Stimulated activated CD4-positive, alpha-beta T cell treated with anti-CD3 and anti-CD28 coated beads, Interleukin-4, amount 100 ng/mL, for 24 hours (primary cell): ENCODE results near the gene NTN1.

Source experiments
- DNase-seq: peaks from one replicate; pipeline ENCODE4 v3.0.0-alpha.2; 2020

Gene NTN1

DNA sequence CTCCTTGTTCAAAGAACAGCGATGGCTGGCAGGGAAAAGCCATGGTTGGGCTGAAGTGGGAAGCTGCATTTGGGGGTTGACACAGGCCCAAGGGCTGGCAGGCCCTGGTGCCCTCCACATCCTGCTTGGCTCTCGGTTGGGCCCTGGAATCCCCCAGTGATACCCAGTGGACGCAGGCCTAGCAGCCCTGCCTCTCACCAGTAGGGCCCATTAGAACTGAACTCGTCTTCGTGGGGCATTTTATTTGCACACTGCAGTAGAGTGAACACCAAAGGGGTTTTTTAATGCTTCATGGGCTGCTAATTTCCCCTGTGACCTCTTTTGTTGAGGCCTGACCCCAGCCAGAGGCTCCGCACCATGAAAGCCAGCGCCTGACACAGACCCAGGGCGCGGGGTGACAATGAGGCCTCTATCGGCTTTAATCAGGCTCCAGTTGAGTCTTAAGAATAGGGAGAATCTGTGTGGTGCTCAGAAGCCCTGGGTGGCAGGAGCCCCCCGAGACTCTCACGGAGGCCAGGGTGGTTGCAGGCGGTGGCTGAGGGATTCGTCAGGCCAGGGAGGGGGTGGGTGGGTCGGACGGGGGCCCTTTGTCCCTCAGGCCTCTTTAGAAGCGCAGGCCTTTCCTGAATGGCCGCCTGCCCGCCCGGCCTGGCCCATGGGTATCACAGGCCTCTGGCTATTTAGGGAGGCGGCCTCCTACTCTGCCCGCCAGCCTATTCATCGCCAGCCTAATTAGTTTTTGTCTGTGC is 199.3 kb downstream of the NTN1 start:
- no peak for DNase-seq

DNA sequence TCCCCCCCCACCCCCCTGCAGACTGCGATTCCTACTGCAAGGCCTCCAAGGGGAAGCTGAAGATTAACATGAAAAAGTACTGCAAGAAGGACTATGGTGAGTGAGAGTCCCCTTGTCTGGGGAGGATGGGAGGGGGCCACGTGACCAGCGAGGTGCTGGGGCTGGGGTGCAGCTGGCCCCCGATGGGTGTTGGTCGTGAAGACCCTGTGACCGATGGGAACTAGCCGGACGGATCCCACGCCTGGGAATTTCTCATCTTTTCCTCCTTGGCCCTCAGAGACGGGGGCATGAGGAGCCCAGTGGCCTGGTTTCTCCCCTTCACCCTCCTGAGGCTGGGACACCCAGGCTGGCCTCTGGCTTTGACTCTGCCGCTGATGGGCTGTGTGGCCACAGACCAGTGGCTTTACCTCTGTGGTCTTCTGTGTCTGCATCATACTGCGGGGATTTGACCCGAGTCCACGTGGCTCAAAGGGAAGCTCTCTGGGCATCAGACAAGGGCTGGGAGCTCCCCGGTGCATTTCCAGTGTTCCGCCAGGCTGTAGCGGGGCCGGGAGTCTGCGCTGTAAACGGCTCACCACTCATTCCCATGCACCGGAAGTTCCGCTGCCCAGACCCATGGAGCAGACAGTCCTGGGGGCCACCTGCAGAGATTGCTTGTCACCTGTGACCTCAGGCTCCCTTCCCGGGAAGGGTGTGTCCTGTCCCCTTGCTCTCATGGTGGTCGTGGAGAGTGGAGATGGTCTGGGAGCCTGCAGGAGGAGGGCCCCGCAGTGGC is 200.0 kb downstream of the NTN1 start:
- DNase-seq, result no peak

DNA sequence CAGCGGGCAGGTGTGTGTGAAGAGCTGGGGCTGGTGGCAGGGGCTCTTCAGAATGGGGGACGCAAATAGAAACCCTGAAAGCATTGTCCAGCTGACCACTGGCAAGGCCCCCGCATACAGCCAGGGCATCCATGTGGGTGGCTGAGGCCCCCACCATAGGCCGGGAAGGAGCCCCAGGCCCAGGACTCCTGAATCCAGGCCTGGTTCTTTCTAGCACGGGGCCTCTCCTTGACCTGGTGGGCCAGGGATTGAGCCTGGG is 200.5 kb downstream of the NTN1 start:
- DNase-seq, result no peak

DNA sequence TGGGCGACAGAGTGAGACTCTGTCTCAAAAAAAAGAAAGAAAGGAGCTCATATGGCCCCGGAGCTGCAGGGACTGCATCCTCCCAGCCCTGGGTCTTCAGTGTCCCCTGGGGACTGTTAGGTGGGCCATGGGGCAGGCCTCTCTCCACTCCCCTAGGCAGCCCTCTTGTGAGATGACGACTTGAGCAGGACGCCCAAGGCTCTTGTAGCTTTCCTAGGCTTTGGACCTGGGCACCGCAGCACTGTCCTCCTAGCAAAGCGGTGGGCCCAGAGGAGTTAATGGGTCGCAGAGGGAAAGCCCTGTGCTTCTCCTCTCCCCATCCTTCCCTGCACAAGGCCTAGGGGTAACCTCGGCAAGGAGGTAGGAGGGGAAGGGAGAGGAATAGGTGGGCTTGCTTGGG is 202.2 kb downstream of the NTN1 start:
- DNase-seq, result no peak

DNA sequence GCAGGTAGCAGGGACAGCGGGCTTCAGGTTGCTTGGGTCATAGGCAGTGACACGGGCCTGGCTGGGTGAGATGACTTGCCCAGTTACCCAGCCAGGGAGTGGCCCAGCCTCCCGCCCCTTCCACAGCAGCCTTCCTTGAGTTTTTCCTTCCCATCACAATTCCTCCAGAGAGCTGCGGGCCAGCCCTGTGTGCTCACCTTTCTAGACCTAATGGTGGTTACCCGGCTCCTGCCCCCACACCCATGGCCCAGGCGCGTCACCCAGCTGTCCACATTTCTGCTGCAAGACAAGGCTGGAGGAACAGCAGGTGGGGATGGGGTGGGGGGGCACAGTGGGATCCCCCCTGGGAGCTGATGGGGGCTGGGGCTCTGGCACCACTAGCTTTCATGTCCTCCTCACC is 203.2 kb downstream of the NTN1 start:
- no peak for DNase-seq

DNA sequence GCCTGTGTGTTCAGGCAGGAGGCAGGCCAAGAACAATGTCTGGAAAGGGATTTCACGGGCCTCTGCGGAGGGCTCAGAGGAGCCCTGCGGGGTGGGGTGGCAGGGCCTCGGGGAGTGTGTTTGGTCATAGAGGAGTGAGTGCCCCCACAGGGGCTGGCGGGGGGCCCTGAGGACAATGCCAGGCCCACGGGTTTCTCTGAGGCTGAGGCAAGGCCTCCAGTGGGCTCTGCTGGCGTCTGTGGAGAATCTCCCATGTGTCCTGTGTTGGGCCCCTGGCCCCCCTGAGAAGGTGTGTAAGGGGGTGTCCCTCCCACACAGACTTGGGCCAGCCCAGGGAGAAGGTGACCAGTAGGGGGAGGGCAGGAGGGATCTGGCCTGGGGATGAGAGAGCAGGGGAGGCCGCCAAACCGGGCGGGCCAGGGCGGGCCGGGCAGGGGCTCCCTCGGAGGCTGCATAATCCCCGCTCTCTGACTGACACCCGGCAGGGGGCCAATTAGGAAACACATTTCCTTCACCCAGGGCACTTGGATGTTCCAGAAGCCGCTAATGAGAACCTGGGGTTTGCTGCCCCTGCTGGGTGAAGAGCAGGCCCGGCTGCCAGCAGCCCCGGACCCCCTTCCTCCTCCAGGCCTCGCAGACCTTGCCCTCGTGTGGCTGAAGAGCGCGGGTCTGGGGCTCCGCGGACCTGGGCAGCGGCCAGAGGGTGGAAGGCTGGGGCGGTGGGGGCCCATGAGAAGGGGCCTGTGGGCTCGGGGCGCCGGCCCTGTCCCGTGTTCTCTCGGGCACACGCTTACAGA is 204.2 kb downstream of the NTN1 start:
- no peak for DNase-seq

DNA sequence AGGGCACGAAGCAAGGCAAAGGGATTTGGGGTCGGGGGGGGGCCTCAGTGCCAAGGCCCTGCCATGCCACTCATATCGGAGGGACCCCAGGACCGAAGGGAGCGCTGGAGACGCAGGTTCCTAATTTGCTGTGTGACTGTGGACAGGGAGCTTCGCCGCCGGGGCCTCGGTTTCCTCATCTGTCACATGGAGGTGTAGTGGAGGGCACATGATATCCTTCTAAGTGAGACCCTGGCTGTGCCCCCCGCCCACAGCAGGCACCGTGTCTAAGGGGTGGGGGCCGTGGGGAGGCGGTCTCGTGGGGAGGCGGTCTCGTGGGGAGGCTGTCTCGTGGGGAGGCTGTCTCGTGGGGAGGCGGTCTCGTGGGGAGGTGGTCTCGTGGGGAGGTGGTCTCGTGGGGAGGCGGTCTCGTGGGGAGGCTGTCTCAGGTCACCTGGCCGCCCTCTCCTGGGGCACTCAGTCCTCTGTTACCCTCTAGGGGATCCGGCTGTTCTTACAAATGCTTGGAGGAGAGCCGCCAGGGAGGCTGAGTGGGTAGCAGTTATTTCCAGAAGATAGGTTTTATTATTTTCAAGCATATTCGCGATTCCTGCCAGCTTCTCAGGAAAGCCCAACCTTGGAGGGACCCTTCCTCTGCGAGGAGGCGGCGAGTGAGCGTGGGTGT is 205.0 kb downstream of the NTN1 start:
- no peak for DNase-seq

DNA sequence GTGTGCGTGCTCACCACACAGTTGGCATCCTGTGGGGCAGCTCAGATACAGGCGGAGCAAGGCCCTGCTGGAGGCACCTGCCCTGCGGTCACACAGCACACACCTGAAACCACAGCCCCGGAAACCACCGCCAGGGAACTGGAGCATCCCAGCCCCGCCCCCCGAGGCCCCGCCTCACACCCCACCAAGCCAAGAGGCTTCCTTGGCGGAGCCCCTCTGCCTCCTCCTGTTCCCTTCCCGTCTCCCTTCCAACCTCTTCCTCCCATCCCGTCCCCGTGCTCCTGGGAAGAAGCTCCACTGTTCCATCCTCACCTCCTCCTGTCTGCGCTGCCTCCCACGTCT is 205.5 kb downstream of the NTN1 start:
- DNase-seq, result no peak

DNA sequence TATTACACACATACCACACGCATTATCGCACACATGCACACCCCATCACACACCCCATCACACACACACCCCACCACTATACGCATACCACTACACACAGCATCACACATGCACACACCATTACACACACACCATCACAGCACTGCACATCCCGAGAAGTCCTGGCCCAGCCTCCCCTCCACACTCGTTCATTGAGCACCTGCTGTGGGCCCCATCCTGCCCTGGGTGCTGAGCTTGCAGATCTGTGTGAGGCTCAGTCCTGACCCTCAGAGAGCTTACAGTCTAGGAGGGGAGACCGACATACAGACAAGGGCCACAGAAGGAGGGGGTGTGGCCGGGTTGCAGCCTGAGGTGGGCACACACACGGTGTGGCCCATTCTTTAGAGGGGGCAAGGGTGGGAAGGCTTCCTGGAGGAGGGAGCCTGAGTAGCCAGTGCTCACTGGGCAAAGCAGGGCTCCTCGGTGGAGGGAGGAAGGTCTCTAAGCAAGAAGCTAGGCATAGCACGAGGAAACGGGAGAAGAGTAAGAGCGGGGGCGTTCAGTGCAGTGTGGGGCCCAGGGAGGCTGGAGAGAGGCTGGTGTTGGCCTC is 206.6 kb downstream of the NTN1 start:
- DNase-seq, result no peak

DNA sequence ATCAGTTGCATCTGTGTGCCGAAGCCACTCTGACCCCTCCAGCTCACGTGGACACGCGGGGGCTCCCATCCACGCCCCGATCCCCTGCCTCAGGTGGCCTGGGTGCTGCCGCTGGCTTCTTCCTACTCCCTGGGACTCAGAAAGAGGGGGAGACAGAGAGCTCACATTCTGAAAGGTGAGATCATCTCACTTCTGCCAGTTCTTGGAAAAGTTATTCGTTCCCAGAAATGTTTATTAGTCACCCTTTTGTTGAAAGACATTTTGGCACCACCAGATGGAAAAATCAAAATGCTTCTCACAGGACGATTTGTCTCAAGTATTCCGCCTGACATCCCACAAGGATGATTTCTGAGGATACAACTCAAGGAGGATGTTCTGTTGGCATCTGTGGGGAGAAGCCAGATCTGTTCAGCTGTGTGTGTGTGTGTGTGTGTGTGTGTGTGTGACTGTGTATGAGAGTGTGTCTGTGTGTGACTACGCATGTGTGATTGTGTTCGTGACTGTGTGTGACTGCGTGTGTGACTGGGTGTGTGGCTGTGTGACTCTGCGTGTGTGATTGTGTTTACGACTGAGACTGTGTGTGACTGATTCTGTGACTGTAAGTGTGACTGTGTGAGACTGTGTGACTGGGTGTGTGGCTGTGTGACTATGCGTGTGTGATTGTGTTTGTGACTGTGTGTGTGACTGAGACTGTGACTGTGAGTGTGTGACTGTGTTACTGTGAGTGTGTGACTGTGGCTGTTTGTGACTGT is 207.3 kb downstream of the NTN1 start:
- no peak for DNase-seq

DNA sequence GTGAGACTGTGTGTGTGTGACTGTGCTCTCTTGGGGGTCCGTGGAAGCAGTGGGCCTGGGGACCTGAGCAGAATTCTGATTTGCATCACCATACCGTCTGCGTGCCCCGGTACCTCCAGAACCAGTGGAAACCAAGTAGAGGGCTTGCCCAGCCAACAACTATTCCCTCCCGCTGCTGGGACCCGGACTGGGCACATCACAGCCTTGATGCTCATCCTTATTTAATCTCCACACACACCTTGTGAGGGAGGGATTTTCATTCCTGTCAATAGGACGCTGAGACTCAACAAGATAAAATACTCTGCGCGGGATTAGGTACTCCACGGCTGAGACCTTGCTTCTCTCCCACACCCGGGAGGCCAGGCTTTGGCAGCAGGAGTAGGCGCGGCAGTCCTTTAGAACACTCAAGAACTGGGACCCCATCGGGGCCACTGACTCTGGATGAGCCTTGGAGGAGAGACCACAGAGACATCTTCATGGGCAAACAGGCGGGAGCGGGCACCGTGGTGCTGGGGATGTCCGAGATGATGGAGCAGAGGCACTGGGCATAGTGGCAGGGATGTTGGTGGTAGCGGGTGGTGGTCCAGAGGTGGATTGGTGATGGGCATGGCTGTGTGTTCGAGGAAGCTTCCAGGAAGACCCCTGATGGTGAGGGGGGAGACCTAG is 208.0 kb downstream of the NTN1 start:
- DNase-seq, result no peak

DNA sequence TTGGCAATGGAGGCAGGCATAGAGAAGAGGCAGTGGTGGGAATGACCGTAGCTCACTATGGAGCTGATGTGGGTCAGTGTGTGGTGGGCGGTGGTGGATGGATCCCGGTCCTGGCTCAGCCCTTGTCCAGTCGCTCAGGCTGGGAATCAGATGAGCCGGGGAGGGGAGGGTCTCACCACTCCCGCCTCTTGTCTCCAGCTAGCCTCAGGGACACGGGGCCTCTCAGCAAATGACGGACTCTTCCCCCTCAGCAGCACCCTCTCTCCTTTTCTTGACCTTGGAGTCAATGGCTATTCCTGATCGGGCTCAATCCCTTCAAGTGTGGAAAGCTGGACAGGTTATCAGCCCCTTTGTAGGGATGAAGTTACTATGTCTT is 208.5 kb downstream of the NTN1 start:
- DNase-seq, result no peak

DNA sequence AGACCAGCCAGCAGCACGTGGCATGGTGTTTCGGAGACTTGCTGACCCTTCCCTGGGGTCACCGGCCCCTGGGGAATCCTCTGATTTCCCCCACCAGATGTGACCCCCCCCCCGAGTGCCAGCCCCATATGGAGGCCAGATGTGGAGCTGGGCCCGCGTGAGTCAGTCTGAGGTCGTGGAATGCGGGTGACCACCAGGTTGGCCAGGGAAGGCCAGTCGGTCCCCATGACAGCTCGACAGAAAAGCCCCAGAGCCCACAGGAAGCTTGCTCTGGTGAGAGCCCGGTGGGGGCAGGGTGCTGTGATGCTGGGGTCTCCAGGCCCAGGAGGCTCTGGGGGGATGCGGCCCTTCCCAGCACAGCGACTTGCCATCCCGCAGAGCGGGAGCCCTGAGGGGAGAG is 209.0 kb downstream of the NTN1 start:
- DNase-seq, result no peak

DNA sequence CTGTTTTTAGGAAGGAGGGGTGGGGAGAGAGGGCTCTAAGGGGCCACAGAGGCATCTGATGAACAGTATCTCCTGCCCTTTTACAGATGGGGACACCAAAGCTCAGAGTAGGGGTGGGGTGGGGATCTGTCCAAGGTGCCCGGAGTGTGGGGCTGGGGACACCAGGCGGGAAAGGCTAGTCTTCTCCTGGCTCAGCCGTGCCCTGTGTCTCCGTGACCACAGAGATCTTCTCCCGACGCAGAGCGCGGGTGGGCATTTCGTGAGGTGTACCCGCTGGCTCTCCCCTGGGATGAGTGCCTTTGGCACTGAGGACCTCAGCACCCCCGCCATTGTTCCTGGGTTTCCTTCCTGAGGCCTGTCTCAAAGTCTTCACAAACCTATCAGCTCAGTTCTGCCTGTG is 209.6 kb downstream of the NTN1 start:
- DNase-seq, result no peak

DNA sequence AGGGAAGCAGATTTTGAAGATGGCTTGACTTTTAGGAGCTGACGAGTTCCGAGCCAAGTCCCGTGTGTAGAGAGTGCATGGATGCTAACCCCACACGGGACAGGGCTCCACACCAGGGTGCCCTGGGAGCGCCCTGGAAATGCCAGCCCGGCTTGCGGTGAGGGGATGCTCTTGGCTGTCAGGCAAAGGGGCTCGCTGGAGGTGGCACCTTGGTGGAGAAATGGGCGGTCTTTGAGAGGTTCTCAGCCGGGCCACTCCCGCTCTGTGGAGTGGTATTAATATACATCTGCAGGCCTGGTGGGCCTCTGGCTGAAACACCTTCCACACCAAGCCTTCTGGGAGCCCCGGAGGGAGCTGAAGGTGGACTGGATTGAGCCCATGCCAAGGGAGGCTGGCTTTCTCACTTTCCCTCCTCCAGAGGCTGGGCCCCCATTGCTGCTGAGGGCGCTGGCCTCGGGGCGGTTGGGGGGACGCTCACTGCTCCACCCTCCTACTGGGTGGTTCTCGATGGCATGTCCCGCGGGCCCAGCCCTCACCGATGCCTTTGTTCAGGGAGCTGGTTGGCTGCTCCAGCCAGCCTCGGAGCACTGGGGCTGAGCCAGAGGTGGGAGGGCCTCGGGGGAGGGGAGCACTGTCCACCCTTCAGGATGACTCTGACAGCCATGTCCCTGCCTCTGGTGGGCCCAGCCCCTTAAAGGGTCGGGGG is 210.3 kb downstream of the NTN1 start:
- DNase-seq, result no peak

DNA sequence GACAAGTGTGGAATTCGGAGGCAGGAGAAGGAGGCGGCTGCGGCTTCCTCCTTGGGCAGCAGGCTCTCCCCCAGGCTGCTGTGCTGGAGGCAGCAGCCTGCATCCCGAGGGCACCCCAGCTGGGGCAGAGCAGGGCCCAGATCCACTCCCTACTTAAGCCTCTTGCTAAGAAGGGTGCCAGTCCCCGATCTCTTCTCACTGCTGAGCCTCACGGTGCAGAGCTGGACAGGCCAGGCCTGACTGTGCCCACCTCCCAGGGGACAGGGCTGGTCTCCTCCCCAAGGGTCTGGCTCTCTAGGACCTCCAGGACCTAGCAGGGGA is 210.8 kb downstream of the NTN1 start:
- DNase-seq, result no peak

DNA sequence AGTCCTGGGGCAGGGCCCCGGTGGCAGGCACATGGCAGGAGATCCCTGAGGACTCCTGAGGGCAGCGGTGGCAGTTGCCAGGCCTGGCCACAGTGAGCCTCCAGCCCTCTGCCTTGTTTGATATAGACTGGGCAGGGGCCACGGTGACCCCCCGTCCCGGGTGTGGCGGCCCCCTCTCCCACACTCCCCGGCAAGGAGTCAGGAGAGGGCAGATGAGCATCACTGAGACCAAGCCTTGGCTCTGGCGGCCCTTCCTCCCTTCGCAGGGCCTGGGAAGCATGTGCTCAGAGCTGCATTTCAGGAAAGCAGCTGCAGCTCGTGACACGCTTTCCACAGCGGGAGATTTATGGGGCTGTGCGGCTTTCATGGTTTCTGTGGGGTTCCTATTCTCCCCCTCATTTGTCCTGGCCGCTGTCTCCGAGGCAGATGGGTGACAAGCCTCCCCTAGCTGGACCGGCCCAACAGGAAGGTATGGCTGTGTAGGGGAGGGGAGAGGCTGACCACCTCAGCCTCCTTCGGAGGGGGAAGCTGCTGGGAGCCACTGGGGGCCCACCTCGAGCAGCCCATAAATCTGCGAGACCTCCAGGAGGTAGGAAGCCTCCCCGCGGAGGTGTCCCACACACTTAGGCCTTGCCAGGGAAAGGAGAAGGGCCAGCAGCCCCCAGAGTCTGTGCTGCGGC is 211.4 kb downstream of the NTN1 start:
- no peak for DNase-seq

DNA sequence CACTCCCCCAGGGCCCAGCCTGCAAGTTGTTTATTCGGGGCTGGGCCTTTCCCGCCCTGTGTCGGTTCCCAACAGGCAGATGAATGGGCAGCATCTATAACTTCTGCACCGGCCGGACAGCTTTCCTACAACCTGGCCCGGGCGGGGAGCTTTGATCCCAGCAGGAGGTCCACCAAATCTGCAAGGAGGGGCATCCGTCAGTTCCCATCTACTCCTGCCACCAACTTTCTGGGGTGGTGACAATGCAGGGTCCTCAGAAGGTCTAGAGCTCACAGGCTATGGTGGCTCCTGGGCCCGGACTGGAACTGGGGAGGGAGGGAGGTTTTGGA is 211.9 kb downstream of the NTN1 start:
- DNase-seq, result no peak

DNA sequence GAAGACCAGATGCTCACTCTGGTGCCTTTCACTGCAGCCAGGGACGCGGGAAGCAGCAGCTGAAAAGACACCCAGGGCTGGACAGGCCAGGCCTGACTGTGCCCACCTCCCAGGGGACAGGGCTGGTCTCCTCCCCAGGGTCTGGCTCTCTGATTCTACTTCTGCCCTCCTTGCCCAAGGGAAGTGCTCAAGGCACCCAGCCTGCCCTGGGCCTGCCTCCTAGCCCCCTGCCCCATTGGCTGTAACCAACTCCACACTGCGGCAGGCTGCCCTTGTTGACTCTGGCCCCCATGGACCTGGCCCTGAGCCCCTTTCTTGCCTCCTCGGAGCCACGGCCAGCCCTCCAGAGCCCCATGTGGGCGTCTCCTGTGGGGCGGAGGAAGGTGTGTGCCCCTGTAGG is 212.5 kb downstream of the NTN1 start:
- DNase-seq, result no peak

DNA sequence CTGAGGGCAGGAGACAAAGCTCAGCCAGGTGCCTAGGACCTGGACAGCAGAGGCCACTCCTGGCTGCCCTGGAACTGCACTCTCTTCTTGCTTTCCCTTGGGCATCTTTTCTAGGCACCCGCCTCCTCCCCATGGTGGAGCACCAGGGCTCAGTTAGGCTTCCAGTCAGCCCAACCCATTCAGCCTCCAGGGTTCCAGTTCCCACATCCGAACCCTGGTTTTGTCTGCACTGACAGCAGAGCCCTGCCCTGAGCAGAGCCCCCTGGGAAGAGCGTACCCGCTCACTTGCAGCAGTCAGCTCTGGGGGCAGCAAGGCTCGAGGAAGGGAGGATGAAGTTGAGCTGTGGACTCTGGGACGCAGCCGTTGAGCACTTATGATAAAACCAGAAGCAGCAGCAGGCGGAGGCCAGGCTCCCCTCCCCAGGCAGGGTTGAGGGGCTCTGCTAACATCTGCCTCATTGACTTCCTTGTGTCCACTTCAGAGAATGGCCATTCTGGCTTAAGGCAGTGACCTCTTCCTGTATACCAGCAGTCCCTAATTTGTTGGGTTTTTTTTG is 213.2 kb downstream of the NTN1 start:
- DNase-seq, result no peak

DNA sequence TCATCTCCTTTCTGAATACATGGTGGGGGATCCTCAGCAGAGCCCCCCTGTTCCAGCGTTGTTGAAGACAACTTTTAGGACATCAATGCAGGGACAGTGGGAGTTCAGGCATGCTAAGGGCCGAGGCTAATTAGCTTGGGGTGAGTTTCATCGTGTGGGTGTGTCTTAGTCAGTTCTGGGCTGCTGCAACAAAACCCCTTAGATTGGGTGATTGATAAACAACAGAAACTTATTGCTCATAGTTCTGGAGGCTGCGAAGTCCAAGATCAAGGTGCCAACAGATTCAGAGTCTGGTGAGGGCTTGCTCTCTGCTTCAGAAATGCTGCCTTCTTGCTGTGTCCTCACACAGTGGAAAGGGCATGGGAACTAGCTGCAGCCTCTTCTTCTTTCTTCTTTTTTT is 214.0 kb downstream of the NTN1 start:
- no peak for DNase-seq
